GM12872 (cell line): Measurements from ENCODE around the gene RPL39L.

Experiments used
- TF ChIP-seq, protein P1 (sequence below): IDR thresholded peaks from 3 replicates; pipeline ENCODE4 v1.5.1; 2011; ENCODE audit warnings: low read depth, mild to moderate bottlenecking, low read length, moderate library complexity; ENCODE audit not compliant: insufficient read depth

Gene RPL39L

DNA sequence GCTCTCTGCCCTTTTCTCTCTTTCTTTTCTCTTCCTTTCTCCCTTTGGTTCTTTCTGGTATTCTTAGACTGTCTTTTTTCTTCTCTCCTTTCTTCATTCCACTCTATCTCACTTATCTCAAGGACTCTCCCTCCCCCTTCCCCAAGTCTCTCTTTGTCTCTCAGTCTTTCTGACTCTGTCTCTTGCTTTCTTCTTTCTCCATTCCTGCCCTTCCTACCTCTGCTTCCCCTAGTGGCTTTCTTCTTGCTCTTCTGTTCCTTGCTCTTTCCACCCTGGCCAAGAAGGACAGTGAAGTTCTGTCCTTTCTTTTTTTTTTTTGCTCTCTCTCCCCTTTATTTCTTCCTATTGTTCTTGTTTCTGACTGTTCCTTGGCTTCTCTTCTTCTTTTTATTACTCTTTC is 22.3 kb upstream of the RPL39L start:
- TF ChIP-seq, protein P1, sequence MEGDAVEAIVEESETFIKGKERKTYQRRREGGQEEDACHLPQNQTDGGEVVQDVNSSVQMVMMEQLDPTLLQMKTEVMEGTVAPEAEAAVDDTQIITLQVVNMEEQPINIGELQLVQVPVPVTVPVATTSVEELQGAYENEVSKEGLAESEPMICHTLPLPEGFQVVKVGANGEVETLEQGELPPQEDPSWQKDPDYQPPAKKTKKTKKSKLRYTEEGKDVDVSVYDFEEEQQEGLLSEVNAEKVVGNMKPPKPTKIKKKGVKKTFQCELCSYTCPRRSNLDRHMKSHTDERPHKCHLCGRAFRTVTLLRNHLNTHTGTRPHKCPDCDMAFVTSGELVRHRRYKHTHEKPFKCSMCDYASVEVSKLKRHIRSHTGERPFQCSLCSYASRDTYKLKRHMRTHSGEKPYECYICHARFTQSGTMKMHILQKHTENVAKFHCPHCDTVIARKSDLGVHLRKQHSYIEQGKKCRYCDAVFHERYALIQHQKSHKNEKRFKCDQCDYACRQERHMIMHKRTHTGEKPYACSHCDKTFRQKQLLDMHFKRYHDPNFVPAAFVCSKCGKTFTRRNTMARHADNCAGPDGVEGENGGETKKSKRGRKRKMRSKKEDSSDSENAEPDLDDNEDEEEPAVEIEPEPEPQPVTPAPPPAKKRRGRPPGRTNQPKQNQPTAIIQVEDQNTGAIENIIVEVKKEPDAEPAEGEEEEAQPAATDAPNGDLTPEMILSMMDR: no peak

DNA sequence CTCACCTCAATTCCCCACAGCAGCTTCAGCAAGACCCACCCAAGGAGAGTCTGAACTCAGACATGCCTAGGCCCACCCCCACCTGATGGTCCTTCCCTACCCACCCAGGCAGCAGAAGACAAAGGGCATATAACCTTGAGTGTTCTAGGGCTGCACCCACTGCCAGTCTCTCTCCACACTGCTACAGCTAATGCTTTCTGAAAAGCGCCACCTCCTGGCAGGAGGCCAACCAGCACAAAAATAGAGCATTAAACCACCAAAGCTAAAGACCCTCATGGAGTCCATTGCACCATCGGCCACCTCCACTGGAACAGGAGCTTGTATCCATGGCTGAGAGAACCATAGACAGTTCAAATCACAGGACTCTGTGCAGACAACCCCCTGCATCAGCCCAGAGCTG is 11.3 kb upstream of the RPL39L start:
- TF ChIP-seq, protein P1: peak; percentile 69

DNA sequence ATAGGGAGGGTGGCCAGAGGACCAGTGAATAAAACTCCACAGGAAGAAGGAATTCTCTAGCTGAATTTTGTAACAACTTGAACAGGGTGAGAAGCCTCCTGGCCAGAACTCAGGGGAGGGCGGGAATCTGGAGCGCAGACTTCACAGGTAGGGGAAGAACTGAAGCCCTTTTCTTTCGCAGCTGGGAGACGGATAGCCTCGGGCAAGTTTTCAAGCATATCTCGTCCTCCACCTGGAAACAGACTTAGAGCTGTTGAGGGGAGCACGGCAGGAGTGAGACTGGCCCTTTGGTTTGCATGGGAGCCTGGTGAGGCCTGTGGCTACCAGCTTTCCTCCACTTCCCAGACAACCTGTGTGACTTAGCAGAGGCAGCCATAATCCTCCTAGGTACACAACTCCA is 10.9 kb upstream of the RPL39L start:
- TF ChIP-seq, protein P1: no peak

DNA sequence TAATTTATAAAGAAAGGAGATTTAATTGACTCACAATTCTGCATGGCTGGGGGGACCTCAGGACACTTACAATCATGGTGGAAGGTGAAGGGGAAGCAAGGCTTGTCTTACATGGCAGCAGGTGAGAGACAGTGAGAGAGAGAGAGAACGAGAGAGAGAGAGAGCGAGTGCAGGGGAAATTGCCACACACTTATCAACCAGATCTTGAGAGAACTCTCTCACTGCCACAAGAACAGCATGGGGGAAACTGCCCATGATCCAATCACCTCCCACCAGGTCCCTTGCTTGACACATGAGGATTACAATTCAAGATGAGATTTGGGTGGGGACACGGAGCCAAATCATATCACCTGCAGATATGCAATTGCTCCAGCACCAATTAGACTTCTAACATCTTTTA is 7.1 kb upstream of the RPL39L start:
- TF ChIP-seq, protein P1: no peak

DNA sequence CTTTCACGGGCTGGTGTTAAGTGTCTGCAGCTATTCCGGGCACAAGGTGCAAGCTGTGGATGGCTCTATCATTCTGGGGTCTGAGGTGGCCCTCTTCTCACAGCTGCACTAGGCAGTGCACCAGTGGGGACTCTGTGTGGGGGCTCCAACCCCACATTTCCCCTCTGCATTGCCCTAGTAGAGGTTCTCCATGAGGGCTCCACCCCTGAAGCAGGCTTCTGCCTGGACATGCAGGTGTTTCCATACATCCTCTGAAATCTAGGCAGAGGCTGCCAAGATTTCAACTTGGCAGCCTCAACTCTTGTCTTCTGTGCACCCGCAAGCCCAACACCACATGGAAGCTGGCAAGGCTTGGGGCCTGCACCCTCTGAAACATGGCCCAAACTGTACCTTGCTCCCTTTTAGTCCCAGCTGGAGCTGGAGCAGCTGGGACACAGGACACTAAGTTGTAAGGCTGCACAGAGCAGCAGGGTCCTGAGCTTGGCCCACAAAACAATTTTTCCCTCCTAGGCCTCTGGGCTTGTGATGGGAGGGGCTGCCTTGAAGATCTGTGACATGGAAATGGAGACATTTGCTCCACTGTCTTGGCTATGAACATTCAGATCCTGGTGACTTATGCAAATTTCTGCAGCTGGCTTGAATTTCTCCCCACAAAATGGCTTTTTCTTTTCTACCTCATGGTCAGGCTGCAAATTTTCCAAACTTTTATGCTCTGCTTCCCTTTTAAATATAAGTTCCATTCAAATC is 6.0 kb upstream of the RPL39L start:
- TF ChIP-seq, protein P1: no peak

DNA sequence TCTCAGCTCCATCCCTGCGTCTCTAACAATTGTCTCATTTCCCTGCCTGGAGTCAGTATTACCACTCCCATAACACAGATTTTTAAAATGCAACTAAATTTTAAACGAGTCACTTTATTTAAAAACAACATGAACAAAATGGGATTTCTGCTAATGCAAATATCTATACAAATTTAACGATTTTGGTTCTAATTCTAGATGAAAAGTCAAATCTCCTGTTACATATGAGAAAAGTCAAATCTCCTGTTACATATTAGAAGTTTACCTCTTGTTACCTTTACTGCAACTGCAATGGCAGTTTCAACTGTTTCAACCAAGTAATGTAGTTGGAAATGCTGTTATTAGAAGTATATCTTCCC is 578 bp upstream of the RPL39L start:
- TF ChIP-seq, protein P1: no peak

DNA sequence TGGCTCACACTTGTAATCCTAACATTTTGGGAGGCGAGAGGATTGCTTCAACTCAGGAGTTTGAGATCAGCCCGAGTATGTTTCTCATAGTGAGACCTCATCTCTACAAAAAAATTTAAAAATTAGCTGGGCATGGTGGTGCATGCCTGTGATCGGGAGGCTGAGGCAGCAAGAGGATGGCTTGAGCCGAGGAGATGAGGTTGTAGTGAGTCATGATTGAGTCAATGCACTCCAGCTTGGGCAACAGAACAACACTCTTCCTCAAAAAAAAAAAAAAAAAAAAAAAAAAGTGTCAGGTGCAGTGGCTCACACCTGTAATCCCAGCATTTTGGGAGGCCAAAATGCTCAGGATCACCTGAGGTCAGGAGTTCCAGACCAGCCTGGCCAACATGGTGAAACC is 2.4 kb downstream of the RPL39L start:
- TF ChIP-seq, protein P1: no peak
